Smooth muscle cell of the brain vasculature (primary cell): Measurements from ENCODE around the gene NUDT10.
"Not testable (repeated sequence)": the region's sequence is repeated elsewhere in the genome, so short reads cannot be mapped to it uniquely, and the experiment has no call there.

Experiments
- DNase-seq: peaks from one replicate; pipeline ENCODE4 v3.0.0-alpha.2; 2012; ENCODE audit warnings: low read depth, low spot score

Gene NUDT10

GRCh38 chrX:51332188-51332942 is at the start of gene NUDT10:
Gene NUDT10 (plus strand): TSS chrX:51332822. CDS start chrX:51332966, 144 bp downstream.
- no peak for DNase-seq

GRCh38 chrX:51292421-51292820 is 40.2 kb upstream of the NUDT10 start:
- no peak for DNase-seq

GRCh38 chrX:51296138-51296537 is 36.5 kb upstream of the NUDT10 start:
- DNase-seq = no peak

GRCh38 chrX:51316271-51316670 is 16.4 kb upstream of the NUDT10 start:
- DNase-seq = no peak

- DNase-seq = not testable (repeated sequence)
Measured at GRCh38 chrX:51332943-51333785, 542 bp downstream of the NUDT10 start.

GRCh38 chrX:51334276-51334675 is 1.7 kb downstream of the NUDT10 start:
- DNase-seq = no peak

- DNase-seq = no peak
Measured at GRCh38 chrX:51336584-51336983, 4.0 kb downstream of the NUDT10 start.

GRCh38 chrX:51361251-51361650 is 28.6 kb downstream of the NUDT10 start:
- DNase-seq = no peak

- DNase-seq = no peak
Measured at GRCh38 chrX:51376672-51377071, 44.0 kb downstream of the NUDT10 start.
